CD4-positive, alpha-beta T cell treated with Interleukin-17A for 4 hours (primary cell): Measurements from ENCODE around the gene SOX6.
"Not testable (repeated sequence)": the region's sequence is repeated elsewhere in the genome, so short reads cannot be mapped to it uniquely, and the experiment has no call there.

ENCODE experiments used
- DNase-seq: peaks from one replicate; pipeline ENCODE4 v3.0.0-alpha.2; 2020; ENCODE audit warnings: mixed read lengths

Gene SOX6

DNA sequence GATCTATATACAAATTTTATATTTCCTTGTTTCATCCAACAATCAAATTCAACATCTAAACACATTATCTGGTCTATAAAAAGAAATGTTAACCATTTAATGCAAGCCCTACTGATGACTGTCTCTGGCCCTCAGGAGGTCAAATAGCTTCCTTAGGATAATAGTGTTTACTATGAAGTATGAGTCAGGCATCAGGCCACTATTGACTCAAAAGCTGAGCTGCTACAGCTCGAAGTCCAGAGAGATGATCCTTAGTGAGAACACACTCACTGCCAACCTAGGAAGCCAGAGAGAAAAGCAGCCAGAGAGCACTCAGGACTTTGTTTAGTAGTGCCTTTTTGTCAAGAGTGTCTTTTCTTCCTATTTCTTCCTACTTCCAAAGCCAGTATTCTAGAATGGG is 171.8 kb downstream of the SOX6 start:
- no peak for DNase-seq

DNA sequence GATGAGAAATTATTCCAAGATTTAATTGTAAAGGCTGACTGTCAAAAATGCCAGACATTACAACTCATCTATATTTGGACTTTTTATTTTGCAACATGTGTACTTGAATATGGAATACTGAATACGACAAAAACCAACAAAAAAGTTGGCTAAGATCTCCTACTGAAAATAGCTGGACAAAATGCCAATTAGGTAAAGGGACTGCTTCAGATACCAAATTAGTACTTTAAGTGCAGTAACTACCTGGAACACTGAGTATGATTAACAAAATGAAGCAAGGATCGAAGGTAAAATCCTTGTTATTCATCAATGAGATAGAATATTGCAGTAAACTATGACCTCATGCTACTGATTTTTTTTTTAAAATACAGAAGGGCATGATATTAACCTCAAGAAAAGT is 173.8 kb downstream of the SOX6 start:
- no peak for DNase-seq

DNA sequence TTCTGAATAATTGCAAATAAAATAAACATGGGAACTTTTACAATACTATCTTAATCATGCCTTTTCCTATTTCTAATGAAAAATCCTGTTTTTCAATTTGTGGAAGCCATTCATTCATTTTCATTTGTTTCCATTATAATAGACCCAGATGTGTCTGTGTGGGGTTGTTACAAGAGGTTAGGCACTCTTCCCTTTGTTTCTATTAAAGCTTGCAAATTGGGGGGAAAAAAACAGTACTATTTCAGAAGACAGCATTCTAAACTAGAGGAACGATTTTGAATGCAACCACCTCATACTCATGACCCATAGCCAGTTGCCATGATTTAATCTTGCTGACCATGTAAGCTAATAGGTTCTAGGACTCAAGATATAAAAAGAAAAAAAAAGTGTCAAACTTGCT is 175.5 kb downstream of the SOX6 start:
- DNase-seq, result no peak

DNA sequence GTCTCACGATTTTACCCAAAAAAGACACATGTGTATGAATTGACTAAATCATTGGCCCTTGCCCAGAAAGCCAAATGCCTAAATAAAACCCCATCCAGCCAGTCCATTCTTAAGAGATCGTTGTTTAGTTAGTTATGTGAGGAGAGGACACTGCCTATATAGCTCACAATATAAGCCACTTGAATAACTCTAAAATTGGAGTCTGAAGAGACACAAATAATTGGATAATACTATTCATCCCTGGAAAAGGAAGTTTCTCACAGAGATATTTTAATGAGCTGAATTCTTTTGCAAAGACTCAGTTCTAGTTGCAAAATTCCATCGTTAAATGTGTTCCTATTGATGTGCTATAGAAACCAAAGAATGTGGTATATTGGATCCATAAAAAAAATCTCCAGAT is 176.7 kb downstream of the SOX6 start:
- DNase-seq, result no peak

DNA sequence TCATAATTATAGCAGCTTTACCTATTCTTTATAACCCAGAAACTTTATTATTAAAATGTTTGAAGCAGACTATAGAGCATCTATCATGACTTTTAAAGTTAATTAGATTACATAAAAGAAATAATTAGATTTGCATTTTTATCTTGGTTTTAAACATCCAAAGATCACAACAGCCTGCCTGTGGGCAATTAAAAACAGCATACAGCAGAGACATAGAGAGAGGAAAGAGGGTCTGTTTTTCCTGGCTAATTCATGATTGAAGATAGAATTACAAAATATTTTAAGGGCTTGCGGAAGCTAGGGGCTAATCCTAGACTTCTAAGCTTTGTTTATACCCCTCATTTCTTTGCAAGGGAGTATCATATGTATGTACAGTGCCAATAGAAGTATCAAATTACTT is 178.1 kb downstream of the SOX6 start:
- DNase-seq, result no peak

DNA sequence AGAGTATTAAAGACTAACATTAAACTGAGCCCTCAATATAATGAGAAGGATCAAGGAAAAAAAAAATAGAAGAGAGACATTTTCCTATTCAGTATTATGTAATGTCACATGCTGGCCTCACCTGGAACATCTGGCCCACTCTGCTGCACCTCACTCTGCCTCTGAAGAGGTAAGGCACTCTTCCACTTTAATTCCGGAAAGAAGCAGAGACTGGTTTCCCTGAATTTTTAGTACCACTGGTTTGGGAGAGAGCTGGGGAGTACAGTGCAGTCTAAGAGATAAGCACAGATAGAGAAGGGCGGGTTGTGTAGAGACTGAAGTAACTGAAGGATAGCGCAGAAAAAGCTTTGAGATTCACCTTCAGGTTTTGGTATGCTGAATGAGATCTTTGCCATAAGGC is 178.7 kb downstream of the SOX6 start:
- DNase-seq, result no peak

DNA sequence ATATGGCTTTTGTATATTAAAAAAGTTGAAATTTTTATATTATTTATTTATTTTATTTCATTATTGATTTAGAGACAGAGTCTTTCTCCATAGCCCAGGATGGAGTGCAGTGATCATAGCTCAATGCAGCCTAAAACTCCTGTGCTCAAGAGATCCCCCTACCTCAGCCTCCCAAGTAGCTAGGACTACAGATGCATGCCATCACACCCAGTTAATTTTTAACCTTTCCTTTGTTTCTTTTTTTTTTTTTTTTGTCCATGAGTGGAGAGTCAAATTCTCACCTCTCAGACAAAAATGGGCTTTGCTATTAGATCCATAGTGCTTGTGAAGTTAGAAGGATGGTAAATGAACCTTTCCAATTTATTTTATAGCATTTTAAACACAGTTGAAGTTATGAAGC is 182.5 kb downstream of the SOX6 start:
- DNase-seq, result no peak

DNA sequence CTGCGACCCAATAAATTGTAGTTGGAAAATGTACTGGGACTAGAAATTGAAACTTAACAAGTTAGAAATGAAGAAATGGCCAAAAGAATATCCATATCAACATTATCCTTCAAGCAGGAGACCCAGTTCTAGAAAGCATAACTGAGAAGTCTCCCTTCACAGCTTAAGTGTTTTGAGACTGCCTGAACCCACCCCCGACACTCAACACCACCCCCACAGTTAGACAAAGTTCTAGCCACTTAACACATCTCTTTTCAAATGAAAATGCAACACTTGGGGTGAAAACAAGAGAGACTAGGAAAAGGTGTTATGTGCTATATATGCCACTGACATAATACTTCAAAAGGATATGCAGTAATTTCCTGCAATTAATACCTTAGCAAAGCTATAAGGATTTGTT is 184.5 kb downstream of the SOX6 start:
- no peak for DNase-seq

DNA sequence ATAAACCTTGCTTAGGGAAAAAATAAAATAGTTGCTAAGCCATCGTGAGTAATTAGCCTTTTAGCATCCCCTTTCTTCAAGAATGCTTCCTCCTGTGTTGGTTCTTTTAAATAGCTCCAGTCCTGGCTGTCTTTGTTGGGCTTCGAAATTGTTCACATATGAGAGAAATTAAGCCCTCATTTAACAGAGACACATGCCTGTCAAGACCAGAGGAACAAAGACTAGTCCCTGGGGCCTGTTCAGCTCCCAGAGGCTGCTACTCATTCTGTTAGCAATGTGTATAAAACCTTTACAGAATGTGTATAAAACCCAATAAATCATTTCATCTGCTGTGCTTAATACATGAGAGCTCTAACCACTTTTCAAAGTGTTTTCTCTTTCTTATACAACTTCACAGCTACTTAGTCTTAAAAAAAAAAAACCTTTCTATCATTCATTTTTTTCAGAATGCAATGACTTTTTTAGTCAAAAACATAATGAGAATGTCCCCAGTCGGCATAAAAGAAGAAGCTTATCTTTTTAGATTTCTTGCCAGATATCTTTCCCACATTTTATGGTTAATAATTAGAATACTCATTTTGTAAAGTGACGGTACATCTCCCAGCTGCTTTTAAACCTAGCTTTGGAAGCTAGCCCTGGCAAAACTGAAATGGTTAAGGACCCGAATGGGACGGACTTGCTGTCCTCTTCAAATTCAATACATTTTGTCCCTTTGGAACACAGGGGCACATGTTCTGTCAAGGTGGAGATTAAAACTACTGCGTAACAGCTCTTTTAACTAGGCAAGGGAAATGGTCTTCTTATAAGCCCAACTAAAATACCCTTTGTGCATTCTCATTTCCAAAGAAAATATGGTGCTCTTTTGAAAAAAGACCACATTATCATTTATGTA is 186.1 kb downstream of the SOX6 start:
- DNase-seq, result no peak

DNA sequence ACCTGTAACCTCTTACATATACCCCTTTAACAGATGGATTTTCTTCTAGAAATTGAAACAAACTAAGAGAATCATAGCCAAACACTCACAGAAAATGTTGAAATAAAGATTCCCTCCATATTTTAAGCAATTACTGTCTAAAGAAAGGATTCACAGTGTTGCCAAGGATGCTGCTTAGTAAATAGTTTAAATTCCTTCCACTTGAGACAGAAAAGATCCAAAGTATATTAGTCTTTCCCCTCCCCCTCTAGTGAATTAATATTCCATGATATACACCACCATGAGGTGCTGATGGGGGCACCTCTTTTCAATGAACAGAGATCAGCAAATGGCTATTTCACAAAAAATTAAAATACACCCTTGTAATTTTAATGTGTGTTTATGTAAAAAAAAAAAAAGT is 186.8 kb downstream of the SOX6 start:
- no peak for DNase-seq

DNA sequence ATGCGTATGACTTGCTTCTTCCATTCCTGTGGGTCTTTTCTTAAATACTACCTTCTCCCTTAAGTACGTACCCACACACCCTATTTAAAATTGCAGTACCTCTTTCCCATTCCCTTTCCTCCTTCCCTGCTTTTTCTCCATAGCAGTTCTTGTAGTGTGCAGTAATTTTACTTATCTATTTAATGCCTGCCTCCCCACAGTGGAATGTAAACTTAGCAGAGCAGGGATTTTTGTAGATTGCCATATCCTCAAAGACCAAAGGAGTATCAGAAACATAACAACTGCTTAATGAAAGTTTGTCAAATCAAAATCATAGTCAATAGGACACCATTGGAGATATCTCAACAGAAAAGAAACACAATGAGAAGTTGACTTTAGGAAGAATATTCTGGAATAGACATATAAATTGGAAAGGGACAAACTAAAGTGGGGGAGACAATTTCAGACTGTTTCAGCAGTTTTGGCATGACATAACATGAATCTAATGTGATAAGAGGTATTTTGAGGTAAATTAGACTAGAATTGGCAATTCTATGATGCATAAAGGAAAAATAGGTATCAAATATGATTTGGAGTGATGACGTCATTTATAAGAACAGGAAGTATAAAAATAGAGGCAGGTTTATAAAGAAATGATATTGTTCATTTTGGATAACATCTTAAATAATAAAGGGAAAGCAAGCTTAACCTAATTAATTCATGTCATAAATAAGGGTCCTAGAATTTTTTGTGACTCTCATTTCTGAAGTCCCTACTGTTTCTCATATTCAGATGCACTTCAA is 188.4 kb downstream of the SOX6 start:
- DNase-seq, result no peak

DNA sequence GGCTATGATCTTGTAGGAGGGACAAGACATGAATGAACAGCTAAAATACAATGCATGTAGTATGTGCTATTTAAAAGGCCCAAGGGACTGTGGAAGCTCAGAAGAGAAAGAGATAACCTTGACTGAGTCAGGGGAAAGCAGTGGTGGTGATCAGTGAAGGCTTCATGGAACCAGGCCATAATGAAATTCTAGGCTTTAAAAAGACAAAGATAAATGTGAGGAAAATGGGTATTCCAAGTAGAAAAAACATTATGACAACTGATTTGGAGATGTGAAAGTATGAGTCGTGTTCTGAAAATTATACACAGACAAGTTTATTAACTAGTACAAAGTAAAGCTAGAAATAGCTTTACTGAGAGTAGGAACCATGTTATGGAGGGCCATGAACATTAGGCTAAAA is 189.8 kb downstream of the SOX6 start:
- no peak for DNase-seq

DNA sequence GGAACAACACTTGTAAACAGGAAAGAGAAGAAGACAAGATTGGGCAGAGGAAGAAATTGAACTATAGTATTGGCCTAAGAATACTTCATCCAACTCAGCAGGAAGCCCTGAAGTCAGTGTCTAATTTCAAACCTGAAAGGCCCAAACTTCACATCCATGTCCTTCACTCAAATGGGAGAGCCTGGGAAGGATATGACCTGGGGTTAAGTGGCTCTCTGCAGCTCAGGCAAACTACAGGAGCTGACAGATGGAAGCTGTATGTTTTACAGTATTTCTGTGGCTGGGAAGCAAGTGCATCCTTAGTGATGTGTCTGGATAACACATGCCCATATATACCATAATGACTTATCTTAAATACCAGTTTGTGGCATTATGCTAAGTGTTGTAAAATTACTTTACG is 196.2 kb downstream of the SOX6 start:
- no peak for DNase-seq

DNA sequence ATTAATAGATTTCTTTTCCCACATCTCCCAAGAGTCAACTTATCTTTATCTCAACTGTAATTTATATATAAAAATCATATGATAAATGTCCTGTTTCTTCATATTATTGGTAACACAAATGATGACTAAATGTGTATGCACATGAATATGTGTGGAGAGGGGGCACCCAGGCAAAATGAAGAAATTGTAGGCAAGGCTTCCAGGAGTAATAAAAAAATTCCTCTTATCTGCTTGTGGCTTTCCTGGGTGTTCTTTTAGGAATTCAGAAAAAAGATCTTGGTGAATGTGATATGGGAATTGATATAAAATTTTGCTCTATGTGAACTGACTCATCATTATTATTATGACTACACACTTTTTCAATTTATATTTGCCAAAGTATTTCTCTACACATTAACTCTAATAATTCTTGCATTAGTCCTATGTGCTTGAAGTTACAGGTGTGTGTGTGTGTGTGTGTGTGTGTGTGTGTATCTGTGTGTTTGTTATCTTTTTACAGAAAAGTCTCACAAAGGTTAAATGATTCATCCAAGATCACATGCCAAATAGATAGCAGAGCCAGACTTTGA is 197.8 kb downstream of the SOX6 start:
- no peak for DNase-seq

DNA sequence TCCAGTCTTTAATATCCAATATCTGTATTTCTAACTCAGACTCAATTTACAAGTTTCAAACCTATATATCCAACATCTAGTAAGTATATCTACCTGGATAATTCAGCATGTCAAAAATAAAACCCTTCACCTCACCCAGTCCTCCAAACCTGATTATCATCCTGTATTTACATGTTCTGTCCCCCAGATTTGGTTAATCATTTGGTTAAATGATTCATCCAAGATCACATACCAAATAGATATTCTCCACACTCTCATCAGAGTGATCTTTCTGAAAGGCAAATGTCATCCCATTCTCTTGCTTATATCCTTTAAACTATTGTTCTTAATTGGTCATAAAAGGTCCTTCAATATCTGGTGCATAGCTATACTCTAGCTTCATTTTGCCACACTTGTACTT is 199.0 kb downstream of the SOX6 start:
- DNase-seq, result no peak

DNA sequence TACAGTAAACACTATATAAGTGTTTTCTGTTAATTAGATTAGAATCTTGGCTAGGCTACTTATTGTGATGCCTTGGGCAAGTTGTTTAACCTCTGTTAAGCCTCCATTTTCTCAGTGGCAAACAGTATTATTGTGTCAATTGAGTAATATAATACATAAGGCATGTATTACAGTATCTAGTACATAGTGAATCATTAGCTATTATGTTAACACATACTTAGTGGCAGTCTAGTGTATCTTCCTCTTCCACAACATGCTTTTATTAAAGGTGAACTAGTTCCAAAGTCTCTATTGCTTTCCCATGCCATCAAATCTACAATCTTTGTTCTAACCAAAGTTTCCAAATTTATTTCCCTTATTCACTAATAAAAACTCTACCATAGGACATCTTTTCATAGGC is 200.9 kb downstream of the SOX6 start:
- DNase-seq, result no peak

DNA sequence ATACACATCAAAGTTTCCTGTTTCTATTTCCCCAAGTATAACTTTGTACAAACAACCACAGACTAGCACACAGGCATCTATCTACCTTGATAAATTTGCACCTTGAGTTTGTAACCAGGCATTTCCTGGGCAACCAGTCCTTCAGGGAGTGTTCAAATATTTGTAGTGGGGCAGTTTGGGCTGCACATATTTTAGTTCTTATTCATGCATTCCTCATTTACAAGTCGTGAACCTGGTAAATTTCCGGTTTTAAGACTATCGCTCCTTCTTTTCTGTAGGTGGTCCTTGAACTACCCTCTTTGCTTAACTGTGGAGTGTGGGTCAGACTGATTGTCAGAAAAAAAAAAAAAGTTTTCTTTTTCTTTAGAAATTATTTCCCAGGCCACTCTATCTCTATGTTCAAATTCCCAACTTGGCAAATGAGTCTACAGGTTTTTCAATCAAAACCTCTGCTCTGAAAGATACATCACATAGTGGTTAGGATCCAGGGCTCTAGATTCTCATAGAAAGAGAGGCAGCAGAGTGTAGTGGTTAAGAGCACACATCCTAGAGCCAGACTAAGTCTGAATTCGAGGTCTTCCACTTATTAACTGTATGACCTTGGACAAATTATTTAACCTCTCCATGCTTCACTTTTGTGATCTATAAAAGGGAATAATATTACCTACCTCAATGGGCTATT is 201.5 kb downstream of the SOX6 start:
- no peak for DNase-seq

DNA sequence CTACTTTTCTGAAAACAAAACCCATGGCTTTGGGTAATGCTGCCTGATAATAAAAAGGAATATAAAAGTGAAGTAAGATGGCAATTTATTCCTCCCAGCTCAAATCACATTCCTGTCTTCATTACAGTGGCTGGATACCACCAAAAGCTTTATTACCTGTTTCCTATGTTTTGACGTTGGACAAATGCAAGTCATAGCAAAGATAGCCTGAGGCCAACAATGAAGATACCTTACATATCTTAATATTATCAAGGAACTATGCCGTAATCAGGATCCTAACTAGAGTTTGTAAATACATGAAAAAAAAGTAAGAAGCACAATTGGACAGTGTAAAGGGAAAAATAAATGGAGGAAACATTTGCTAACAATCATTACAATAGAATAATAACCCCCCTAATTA is 202.4 kb downstream of the SOX6 start:
- no peak for DNase-seq

DNA sequence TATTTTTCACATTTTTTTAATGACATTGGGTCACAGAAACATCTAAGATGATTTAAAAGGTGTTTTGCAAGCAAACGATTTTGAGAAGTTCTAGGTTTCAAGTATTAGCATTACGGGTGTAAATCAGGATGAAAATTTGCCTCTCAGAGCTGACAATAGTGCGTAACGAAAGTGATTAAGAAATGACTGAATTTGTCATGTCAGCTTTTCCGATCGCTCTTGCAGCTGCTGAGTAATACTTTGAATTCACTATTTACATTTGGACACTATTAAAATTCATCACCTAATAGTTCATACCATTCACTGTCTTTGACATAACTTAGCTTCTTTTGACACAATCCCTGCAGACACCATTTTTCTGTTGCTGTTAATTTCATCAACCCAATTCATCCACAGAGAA is 205.2 kb downstream of the SOX6 start:
- DNase-seq, result no peak

DNA sequence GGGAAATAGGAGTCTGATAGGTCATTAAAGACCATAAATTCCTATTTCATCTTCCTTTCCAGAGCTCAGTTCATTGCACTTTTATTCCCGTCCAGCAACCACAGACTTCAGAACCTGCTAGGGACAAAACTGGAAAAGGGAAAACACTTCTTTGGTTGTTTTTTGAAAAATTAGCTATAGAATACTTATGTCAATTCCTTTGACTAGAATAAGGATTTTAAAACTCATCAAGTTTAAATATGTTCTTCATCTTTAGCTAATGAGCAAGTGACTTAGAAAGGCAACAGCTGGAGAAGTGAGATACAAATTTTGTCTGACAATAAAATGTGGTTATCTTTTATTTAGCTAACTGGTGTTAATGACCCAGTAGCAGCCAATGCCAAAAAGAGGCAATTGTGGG is 206.9 kb downstream of the SOX6 start:
- no peak for DNase-seq

DNA sequence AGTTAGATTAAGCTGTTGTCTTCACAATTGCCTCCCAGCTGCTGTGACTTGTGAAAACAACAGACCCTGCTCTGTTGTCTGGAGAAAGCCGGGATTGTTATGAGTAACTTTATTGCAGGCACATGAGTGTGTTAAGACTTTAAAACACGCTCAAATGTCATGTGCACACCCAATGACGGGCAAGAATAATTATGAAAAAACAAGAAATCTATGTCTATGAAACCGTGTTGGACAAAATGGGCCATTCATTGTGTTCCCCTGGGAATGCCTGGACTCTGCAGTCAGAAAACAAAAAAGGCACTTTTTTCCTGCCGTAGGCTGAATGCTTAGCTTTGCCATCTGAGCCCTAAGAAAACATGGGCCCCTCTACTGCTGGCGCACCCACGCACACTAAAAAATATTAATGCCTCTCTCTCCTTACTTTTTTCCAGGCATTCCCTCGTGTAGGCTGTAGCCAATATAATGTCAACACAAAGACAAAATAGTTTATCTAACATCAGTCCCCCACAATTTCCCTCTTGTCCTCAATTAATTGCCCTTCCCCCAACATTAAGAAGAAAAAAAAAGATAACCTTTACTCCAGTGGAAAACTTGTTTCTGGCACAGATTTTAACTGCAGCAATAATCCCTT is 207.9 kb downstream of the SOX6 start:
- DNase-seq, result no peak

DNA sequence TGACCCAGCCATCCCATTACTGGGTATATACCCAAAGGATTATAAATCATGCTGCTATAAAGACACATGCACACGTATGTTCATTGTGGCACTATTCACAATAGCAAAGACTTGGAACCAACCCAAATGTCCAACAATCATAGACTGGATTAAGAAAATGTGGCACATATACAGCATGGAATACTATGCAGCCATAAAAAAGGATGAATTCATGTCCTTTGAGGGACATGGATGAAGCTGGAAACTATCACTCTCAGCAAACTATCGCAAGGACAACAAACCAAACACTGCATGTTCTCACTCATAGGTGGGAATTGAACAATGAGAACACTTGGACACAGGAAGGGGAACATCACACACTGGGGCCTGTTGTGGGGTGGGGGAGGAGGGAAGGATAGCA is 209.4 kb downstream of the SOX6 start:
- DNase-seq, result not testable (repeated sequence)

DNA sequence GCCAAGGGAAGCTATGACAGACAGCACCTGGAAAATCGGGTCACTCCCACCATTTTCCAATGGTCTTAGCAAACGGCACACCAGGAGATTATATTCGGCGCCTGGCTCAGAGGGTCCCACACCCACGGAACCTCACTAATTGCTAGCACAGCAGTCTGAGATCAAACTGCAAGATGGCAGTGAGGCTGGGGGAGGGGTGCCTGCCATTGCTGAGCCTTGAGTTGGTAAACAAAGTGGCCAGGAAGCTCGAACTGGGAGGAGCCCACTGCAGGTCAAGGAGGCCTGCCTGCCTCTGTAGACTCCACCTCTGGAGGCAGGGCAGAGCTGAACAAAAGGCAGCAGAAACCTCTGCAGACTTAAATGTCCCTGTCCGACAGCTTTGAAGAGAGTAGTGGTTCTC is 214.7 kb downstream of the SOX6 start:
- not testable (repeated sequence) for DNase-seq
